Measurements from ENCODE around the gene MMAB. TPM values are rescaled to one million over a fixed set of nuclear protein-coding genes. Genes with fewer than 3 reads are reported as not detected.

MMAB gene
- total and polyA plus RNA-seq, 2 of the 13 experiments (the other 11 are each of a cell fraction or from before 2014, with no cell fraction given), result 26.1 to 77.3 TPM

DNA sequence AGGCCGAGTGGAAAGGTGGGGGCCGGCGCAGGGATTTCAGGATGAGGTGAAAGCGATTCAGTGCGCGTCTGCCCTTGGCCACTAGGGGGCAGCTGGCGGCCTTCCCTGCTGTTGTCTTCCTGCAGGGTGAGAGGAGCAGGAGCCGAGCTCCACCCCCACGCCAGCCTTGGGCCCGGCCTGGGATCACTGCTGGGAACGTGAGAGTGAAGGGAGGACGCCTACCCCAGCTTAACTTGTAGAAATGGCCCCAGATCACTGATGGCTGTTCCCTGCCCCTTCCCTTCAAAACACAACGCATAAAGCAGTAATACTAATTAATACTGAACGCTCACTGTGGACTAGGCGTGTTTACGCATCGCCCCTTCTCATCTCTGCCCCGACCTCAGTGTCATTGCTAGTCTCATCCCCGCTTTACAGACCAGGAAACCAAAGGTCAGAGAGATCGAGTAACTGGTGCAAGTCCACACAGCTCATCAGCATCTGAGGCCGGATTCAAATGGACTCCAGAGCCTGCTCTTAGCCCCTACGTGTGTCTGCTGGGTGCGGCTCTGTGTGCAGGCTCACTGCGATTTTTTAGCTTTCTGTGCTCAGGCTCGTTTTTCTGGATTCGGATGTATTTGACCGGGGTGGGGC lies 24.6 kb upstream of the MMAB start (continued):
- TF ChIP-seq, protein P1, sequence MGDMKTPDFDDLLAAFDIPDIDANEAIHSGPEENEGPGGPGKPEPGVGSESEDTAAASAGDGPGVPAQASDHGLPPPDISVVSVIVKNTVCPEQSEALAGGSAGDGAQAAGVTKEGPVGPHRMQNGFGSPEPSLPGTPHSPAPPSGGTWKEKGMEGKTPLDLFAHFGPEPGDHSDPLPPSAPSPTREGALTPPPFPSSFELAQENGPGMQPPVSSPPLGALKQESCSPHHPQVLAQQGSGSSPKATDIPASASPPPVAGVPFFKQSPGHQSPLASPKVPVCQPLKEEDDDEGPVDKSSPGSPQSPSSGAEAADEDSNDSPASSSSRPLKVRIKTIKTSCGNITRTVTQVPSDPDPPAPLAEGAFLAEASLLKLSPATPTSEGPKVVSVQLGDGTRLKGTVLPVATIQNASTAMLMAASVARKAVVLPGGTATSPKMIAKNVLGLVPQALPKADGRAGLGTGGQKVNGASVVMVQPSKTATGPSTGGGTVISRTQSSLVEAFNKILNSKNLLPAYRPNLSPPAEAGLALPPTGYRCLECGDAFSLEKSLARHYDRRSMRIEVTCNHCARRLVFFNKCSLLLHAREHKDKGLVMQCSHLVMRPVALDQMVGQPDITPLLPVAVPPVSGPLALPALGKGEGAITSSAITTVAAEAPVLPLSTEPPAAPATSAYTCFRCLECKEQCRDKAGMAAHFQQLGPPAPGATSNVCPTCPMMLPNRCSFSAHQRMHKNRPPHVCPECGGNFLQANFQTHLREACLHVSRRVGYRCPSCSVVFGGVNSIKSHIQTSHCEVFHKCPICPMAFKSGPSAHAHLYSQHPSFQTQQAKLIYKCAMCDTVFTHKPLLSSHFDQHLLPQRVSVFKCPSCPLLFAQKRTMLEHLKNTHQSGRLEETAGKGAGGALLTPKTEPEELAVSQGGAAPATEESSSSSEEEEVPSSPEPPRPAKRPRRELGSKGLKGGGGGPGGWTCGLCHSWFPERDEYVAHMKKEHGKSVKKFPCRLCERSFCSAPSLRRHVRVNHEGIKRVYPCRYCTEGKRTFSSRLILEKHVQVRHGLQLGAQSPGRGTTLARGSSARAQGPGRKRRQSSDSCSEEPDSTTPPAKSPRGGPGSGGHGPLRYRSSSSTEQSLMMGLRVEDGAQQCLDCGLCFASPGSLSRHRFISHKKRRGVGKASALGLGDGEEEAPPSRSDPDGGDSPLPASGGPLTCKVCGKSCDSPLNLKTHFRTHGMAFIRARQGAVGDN (CRISPR knock-in tag; IDR thresholded peaks at IDR 0.05), result peak; percentile 58
- TF ChIP-seq NR2C2 (CRISPR knock-in tag; IDR thresholded peaks at IDR 0.05; ENCODE audit: borderline replicate concordance), result peak; percentile 55
- TF ChIP-seq ZNF816 (CRISPR knock-in tag; IDR thresholded peaks at IDR 0.05; ENCODE audit: borderline replicate concordance), result no peak
- TF ChIP-seq, protein P2, sequence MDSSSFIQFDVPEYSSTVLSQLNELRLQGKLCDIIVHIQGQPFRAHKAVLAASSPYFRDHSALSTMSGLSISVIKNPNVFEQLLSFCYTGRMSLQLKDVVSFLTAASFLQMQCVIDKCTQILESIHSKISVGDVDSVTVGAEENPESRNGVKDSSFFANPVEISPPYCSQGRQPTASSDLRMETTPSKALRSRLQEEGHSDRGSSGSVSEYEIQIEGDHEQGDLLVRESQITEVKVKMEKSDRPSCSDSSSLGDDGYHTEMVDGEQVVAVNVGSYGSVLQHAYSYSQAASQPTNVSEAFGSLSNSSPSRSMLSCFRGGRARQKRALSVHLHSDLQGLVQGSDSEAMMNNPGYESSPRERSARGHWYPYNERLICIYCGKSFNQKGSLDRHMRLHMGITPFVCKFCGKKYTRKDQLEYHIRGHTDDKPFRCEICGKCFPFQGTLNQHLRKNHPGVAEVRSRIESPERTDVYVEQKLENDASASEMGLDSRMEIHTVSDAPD (CRISPR knock-in tag; IDR thresholded peaks at IDR 0.05), result peak; percentile 45; the same call in 1 of the 2 replicates
- peak; percentile 70; the same call in 1 of the 2 replicates for TF ChIP-seq AKAP8 (CRISPR knock-in tag; IDR thresholded peaks at IDR 0.05)
- TF ChIP-seq ZSCAN22 (CRISPR knock-in tag; IDR thresholded peaks at IDR 0.05), result no peak
- TF ChIP-seq ZNF589 (CRISPR knock-in tag; conservative IDR thresholded peaks at IDR 0.05), result 0 out of 2 replicates have a peak, but pooled peaks have one; percentile 44
- TF ChIP-seq XRCC5 (optimal IDR thresholded peaks at IDR 0.05; ENCODE audit: low read length), result peak; percentile 93
- peak; percentile 23 for TF ChIP-seq CBX1 (IDR thresholded peaks at IDR 0.05; ENCODE audit: low read depth)
- no peak for TF ChIP-seq NAIF1 (CRISPR knock-in tag; IDR thresholded peaks at IDR 0.05; ENCODE audit: borderline replicate concordance)
- 0 out of 2 replicates have a peak, but pooled peaks have one; percentile 25 for TF ChIP-seq ZNF121 (CRISPR knock-in tag; IDR thresholded peaks at IDR 0.05)
- peak; percentile 69; the same call in 1 of the 2 replicates for TF ChIP-seq TBX2 (CRISPR knock-in tag; IDR thresholded peaks at IDR 0.05; ENCODE audit: borderline replicate concordance)
- TF ChIP-seq HNF4A (CRISPR knock-in tag; IDR thresholded peaks at IDR 0.05), result peak; percentile 65
- TF ChIP-seq, protein P3, sequence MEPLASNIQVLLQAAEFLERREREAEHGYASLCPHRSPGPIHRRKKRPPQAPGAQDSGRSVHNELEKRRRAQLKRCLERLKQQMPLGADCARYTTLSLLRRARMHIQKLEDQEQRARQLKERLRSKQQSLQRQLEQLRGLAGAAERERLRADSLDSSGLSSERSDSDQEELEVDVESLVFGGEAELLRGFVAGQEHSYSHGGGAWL (CRISPR knock-in tag; IDR thresholded peaks at IDR 0.05), result peak; percentile 59; the same call in 1 of the 2 replicates
- peak; percentile 67 for TF ChIP-seq SMC3 (IDR thresholded peaks at IDR 0.05; ENCODE audit: low read length)
- TF ChIP-seq, protein P4, sequence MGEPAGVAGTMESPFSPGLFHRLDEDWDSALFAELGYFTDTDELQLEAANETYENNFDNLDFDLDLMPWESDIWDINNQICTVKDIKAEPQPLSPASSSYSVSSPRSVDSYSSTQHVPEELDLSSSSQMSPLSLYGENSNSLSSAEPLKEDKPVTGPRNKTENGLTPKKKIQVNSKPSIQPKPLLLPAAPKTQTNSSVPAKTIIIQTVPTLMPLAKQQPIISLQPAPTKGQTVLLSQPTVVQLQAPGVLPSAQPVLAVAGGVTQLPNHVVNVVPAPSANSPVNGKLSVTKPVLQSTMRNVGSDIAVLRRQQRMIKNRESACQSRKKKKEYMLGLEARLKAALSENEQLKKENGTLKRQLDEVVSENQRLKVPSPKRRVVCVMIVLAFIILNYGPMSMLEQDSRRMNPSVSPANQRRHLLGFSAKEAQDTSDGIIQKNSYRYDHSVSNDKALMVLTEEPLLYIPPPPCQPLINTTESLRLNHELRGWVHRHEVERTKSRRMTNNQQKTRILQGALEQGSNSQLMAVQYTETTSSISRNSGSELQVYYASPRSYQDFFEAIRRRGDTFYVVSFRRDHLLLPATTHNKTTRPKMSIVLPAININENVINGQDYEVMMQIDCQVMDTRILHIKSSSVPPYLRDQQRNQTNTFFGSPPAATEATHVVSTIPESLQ (CRISPR knock-in tag; conservative IDR thresholded peaks at IDR 0.05), result 0 out of 2 replicates have a peak, but pooled peaks have one; percentile 78
- no peak for TF ChIP-seq ATF7 (IDR thresholded peaks at IDR 0.05)
- 0 out of 2 replicates have a peak, but pooled peaks have one; percentile 17 for TF ChIP-seq ATF7 (CRISPR knock-in tag; IDR thresholded peaks at IDR 0.05)
- peak in 1 of 2 experiments; percentile 37; a peak in 2 of 4 replicates for TF ChIP-seq KLF16 (CRISPR knock-in tag; IDR thresholded peaks at IDR 0.05)

Data from HepG2 (cell line).